ENCODE results near the gene ACACA.
"Not testable (repeated sequence)": the region's sequence is repeated elsewhere in the genome, so short reads cannot be mapped to it uniquely, and the experiment has no call there.

The ACACA gene

DNA sequence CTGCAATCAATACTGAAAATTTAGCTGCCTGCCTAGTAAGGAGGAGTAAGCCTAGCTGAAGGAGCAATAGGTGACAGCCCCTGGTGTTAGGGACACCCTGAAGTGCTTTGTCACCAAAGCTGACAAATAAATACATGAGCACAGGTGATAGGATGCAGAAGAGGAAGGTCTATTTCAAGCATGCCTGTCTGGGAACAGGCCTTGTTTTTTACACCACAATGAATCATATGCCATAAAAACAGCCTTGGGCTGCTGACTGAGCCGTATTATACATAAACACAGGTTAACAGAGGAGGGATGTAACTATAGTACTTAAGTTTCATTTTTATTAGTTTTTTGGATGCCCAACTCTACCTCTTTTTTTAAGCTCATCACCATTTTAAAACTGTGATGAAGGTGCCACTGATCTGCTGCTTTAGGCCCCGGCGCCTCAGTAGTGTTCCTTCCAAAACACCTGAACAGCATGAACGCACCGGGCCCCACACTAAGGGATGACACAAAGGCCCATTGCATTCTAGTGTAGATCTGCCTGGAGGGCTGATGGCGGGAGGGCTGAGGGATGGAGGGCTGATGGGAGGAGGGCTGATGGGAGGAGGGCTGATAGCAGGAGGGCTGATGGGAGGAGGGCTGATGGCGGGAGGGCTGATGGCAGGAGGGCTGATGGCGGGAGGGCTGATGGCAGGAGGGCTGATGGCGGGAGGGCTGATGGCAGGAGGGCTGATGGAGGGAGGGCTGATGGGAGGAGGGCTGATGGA is 307.5 kb downstream of the ACACA start:
- DNase-seq (ENCODE audit: low spot score): no peak

DNA sequence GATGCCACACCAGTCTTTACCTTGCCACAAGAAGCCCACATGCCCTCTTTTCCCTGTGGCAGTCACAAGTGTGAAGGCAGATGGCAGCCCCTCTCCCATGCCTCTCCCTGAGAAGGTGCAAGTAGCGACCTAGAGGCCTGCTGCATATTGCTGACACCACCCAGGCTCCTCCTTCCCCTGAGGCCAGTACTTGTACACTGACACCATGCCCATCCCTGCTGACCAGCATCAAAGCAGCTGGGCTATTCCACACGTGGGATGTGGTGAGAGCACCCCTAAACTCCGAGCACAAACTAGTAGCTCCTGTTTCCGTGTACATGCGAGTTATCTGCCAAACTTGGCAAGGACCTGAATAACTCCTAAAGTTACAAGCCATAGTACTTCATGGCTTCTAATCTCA is 308.5 kb downstream of the ACACA start:
- no peak for DNase-seq (ENCODE audit: low spot score)

DNA sequence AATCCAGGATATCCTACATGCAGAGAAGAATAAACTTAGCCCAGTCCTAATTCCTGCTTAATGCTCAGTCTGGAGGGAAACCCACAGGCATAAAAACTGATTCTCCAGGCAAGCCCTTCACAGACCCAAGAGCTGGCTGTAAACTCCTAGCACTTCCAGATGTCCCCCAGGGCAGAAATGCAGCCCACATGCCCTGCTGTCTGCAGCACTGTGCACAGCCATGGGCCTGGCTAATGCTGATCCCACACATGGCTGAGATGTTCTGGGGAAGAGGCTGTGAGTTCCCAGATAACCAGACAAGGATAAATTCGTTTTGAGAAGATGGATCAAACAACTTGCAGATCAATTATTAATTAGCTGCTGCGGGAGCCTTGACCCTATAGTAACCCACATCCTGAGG is 309.5 kb downstream of the ACACA start:
- no peak for DNase-seq (ENCODE audit: low spot score)

DNA sequence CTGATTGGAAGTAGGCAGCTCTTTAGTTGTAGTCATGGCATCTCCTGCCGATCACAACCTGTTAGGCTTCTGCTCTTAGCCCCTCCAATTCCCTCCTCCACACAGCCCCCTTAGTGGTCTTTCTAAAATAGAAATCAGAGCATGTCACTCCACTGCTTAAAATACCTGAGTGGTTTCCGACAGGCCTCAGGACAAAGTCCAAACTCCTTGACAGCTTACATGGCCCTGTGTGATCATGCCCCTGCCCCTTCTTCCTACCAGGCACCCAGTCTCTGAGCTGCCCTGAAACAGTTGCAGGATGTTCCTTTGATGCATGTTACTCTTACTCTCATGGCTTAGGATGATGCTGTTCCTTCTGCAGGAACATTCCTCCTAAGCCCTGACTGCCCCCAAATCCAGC is 310.6 kb downstream of the ACACA start:
- no peak for DNase-seq (ENCODE audit: low spot score)

DNA sequence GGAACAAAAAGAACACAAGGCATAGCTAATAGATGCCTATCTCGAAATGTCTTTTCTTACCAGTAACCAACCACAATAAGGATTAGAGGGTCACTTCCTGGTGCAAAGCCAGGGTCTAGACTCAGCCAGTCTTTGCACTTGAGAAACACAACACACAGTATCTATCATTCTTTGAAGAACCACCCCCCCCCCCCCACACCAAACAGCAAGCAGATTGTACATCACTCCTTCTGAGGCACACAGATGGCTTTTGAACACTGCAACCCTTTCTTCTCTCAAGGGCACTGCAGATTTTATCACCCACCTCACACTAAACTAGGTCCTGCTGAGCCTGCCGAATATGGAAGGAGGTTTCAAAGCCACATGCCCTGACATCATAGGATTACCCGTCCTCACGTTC is 312.2 kb downstream of the ACACA start:
- peak; percentile 45 for DNase-seq (ENCODE audit: low spot score)

DNA sequence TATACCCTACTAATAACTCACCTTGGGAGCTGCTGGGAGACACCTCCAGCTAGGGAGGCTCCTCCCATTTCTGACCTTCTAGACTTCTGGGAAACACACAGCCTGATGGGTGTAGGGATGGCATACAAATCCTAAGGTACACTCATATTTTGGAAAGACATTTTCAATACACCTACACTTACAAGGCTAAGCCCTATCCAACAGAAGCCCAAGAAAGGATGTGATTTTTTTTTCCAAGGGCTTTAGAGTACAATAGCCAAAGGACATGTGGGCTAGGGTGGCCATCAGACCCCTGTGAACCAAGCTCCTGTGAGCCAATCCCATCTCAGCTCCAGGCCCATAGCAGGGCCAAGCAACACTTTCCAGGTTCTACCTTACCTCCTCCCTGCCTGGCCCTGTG is 313.9 kb downstream of the ACACA start:
- no peak for DNase-seq (ENCODE audit: low spot score)

DNA sequence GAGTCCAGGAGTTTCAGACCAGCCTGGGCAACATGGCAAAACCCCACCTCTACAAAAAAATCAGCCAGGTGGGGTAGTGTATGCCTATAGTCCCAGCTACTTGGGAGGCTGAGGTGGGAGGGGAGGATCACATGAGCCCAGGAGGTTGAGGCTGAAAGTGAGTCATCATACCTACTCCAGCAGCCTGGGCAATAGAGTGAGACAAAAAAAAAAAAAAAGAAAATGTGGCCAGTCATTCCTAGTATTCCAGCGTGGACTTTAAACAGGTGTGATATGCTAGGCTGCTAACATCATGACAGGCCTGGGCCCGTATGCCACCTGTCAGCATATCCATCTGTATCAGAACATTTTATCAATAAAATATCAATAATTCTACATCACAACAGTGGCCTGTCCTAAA is 314.6 kb downstream of the ACACA start:
- no peak for DNase-seq (ENCODE audit: low spot score)

DNA sequence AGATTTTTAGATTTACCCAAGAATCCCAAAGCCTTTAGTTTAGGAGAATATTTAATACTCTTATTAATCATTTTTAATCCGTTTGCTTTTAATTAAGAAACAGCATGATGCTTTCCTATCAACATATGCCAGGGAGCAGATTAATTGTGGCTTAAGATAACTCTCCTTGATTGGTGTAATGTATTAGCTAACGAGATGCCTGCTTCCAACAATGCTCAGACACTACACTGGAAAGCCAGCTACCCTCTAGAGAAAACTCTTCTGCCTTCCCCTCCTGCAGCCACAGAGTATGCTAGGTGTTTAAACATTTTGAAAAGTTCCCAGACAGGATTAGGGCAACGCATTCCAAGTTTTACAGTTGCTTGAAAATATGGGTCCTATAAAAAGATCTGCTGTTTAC is 315.7 kb downstream of the ACACA start:
- DNase-seq (ENCODE audit: low spot score): no peak

DNA sequence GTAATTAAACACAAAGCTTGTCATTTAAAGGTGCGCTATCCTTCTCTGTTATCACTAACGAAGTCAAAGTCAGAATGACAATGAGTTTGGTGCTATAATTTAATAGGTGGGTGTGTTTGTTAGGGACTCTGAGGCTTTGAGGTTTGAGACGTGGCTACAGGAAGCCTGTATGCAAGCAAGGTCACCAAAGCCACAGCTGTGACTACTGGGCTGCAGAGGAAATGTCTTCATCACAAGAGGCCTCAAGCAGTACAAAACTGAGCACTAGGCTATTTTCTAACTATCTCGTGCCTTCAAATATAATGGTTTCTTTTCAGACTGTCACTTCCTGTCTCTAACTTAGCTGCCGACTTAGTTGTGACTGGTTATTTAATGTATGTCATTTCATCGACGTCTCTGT is 316.7 kb downstream of the ACACA start:
- DNase-seq (ENCODE audit: low spot score): no peak

DNA sequence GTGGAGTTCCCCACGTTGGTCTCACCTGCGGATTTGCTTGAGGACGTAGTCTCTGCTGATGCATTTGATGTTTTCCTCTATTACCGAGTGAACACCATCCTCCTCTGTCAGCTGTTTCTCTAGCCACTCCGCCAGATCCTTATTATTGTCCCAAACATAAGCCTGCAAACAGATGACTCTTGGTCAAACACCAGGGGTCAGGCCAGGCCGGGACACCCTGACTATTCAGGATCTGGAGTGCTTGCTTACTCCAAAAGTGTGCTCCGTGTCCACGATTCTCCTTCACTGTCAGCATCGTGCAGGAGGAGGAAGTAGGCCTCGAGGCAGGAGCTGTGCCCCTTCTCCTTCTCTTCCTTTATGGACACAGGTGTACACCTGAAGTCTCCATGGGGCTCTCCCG is 317.7 kb downstream of the ACACA start:
- peak; percentile 52 for DNase-seq (ENCODE audit: low spot score)

DNA sequence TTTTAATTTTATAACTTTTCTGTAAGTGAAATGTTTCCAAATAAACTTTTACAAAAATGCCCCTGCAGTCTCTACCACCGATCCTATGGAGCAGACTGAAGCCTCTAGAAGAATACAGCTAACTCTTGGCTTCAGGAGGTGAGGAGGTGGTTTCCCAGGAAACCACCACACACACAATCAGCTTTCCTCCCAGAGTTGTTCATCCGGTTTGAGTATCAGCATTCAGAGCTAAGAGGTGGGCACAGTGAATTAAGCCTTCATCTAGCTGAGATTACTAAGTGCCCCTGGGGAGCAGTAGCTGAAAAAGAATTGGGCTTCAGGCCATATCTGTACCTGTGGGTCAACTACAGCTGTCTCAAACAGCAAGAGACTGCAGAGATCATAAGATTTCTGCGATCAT is 318.2 kb downstream of the ACACA start:
- no peak for DNase-seq (ENCODE audit: low spot score)

DNA sequence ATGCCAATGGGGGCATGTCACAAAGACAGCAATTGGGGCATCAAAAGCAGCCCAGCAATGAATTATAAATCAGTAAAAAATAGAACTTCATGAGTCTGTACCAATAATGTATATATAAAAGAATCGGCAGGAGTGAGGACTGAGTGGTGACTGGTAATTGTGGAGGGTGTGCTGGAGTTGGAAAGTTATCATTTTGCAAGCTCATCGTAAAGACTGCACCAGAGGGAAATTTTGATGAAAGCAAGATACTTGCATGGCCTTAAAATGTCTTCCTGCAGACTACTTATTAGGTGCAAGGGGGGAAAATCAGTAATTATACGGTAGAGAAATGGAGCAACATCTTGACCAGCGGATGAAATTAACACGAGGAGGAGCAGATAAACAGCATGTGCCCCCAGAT is 319.0 kb downstream of the ACACA start:
- DNase-seq (ENCODE audit: low spot score): no peak

DNA sequence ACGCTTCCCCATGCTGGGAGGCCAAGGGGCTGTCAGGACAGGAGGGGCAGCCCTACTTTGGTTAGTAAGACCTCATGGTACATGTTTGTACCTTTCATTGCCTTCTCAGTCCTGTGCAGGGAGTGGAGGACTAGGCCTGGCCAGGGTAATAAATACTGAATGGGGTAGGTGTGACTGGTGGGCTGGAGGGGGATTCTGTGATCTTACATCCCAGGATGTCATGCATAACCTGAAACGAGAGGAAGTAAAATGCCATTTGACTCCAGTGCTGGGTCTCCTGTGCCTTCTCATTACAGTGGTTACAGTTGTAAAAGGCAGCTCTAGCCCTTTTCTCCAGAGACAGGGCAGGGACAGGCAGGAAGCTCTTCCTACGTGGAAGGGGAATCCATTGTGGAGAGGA is 319.7 kb downstream of the ACACA start:
- DNase-seq (ENCODE audit: low spot score): no peak

DNA sequence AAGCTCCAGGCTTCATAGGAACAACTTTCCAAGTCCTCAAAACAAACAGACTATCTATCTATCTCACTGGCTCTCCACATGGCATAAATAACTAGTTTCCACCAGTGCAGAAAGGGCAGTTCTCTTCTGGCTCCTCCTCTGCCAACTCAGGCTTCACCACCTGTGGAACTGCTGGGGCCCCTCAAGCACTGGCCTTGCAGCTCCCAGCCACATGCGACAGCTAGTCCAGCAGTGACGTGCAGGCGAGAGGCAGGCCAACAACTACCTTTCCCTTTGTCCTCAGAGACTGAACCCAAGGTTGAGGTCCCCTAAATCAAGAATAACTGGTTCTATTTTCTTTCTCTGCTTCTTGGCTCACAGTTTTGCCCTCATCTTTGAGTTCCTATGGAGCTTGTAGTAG is 320.3 kb downstream of the ACACA start:
- no peak for DNase-seq (ENCODE audit: low spot score)

DNA sequence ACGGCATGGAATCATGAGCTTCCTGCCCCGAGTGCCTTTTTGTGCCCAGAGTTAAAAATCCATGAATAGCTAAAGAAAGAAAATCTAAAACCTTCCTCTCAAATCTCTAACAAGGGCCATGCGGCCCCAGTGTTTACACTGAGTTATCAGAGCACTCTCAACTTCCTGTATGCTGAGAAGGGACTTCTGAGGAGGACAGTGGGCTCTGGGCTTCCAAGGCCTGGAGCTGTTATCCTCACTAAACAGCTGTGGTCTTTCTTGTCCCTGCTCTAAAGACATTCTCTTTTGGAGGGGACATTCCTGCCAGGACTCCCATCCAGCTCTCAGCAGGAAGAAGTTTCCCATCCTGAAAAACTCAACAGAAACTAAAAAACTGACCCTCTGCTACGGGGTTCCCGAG is 322.3 kb downstream of the ACACA start:
- no peak for DNase-seq (ENCODE audit: low spot score)

DNA sequence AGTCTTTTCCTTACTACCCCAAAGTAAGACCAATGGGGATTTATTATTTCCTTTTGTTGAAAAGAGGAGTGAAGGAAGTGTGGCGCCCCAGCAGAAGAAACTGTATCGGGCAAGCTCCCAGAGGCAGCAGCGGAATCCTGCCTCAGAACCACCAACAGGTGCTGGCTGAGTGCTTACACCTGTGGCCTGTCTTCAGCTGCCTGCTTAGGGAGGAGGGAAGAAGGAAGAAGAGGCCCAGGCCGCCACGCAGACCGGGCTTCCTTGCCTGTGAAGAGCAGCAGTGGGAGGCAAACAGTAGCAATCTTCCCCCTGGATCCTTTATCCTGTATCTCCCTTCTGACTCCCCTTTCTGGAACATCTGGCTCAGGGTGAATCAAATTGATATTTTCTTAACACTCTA is 323.2 kb downstream of the ACACA start:
- DNase-seq (ENCODE audit: low spot score): no peak

DNA sequence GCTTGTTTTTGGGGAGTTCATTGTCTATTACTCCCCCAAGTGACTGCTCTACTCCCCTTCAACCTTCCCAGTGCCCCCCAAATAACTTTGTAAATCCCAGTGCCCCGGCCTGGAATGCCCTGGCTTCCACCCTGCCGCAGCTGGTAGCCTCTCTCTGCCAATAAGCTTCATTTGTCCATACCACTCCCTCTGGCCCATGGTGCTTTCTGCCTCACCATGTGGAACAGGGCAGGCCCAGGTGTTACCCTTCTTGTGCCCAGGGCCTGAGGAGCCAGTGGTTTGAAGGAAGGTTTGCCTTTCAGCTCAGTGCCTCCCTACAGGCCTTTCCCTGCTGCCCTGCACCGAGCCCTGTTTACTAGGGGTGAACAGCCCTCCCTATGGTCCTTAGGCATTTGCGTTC is 323.7 kb downstream of the ACACA start:
- no peak for DNase-seq (ENCODE audit: low spot score)

DNA sequence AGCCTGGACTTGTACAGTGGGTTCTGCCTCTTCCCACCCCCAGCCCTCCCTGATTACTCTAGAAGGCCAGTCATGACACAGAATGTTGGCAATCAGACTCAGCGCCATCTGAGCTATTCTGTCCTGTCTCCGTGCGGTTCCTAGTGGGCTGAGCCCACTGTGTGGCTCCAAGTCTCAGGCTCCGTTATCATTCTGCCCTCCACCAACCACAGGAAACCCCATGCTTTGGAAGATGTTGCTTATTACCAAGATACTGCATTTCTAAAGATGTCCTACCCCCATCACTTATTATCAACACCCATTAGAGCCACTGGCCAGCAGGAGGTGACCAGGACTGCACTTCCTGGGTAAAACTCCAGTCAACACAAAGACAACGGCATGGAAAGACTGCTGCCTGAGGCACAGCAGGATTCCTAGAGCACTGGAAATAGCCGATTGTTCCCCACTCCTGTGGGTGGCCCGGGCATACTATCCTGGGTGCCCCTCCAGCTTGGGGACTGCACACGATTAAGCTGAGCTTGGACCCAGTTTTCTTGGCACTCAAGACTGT is 324.2 kb downstream of the ACACA start:
- no peak for DNase-seq (ENCODE audit: low spot score)

DNA sequence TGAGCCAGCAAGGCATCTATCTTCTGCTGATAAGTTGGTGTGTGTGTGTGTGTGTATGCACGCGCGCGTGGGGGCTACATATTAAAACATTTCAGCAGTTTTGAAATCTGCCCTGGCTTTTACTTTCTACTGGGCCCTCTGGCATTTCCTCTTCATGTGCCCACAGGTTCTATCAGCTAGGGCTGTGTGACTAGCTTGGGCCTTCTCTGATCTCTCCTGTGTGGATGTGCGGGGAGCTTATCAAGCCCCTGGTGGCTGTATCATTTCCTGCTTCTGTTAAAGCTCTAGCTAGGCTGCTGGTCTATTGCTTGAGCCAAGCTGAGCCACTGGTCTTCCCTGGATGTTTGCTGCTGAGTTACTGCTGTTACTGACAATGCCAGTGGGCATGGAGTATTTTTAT is 325.3 kb downstream of the ACACA start:
- DNase-seq (ENCODE audit: low spot score): no peak

DNA sequence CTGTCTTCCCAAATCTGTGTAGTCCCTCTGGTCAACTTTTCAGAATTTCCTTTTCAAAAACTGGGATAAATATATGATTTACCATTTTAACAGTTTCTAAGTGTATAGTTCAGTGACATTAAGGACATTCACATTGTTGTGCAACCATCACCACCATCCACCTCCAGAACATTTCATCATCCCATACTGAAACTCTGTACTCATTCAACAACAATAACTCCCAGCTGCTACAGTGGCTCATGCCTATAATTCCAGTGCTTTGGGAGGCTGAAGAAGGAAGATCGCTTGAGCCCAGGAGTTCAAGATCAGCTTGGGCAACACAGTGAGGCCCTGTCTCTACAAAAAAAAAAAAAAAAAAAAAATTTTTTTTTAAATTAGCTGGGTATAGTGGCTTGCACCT is 326.9 kb downstream of the ACACA start:
- no peak for DNase-seq (ENCODE audit: low spot score)

DNA sequence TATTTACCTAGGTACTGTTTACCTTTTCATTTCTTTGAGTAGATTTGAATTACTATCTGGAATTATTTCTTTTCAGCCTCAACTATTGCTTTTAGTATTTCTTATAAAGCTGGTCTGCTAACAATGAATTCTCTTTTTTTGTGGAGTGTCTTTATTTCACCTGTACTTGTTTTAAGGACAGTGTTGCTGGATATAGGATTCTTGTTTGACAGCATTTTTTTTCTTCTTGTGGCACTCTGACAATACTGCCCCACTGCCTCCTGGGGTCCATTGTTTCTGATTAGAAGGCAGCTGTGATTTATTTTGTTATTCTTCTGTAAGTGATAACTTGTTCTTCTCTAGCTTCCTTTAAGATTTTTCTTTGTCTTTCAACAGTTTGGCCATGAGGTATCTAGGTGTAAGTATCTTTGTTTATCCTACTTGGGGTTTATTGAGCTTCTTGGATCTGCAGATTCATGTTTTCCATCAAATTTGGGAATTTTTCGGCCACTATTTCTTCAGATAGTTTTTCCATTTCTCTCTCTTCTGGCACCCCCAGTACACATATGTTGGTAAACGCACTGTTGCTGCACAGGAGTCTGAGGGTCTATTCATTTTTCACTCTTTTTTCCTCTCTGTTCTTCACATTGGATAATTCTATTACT is 327.4 kb downstream of the ACACA start:
- DNase-seq (ENCODE audit: low spot score): no peak

DNA sequence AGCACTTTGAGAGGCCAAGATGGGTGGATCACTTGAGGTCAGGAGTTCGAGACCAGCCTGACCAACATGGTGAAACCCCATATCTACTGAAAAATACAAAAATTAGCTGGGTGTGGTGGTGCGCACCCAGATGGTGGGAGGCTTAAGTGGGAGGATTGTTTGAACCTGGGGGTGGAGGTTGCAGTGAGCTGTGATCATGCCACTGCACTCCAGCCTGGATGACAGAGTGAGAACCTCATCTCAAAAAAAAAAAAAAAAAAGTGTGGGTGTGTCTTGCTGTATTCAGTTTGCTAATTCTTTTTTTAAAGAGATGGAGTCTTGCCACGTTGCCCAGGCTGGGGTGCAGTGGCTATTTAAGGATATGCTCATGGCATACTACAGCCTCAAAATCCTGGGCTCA is 333.2 kb downstream of the ACACA start:
- not testable (repeated sequence) for DNase-seq (ENCODE audit: low spot score)

DNA sequence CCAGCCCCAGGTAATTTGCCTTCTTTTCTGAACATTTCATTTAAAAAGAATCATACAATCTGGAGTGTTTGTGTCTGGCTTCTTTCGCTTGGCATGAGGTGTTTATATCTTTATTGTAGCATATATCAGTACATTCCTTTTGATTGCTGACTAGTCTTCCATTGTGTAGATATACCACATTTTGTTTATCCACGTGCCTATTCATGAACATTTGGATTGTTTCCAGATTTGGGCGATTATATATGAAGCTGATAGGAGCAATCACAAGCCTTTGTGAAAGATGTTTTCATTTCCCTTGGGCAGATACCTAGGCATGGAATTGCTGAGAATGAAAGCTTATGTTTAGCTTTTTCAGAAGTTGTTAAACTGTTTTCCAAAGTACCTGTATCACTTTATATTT is 337.5 kb downstream of the ACACA start:
- no peak for DNase-seq (ENCODE audit: low spot score)

DNA sequence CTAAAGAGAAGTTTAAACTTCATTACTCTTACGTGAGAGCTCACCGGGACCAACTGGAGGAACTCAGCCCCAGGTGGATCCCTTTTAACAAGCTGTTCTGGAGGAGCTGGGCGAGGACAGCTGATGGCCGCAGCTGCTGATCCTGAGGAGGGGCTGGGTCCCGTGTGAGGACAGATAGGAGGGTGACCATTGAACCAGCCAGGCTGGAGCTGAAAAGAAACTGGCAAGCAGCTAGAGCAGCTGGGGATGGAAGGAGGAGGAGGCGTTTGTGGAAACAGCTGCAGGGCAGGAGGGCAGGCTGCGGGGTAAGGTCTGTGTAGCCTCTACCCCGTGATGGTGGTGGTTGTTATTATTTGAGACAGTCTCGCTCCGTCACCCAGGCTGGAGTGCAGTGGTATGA is 338.4 kb downstream of the ACACA start:
- no peak for DNase-seq (ENCODE audit: low spot score)
